Activated naive CD8-positive, alpha-beta T cell (primary cell): ENCODE results near the gene NHLH1.
A peak's percentile ranks its signal among the peaks of the same experiment; 100 is the strongest.

Source experiments
- H3K27ac Mint-ChIP-seq: one replicate; pipeline ENCODE4 v1.8.0; 2021; ENCODE audit warnings: mixed read lengths
- H3K27me3 Mint-ChIP-seq: one replicate; pipeline ENCODE4 v1.8.0; 2021; ENCODE audit warnings: mixed read lengths
- H3K36me3 Mint-ChIP-seq: one replicate; pipeline ENCODE4 v1.8.0; 2021; ENCODE audit warnings: mixed read lengths
- H3K4me1 Mint-ChIP-seq: one replicate; pipeline ENCODE4 v1.8.0; 2021; ENCODE audit warnings: low read depth, mixed read lengths
- H3K4me3 Mint-ChIP-seq: one replicate; pipeline ENCODE4 v1.8.0; 2021; ENCODE audit warnings: mild to moderate bottlenecking, mixed read lengths
- H3K9me3 Mint-ChIP-seq: one replicate; pipeline ENCODE4 v1.8.0; 2021; ENCODE audit warnings: low read depth, mixed read lengths

The NHLH1 gene

DNA sequence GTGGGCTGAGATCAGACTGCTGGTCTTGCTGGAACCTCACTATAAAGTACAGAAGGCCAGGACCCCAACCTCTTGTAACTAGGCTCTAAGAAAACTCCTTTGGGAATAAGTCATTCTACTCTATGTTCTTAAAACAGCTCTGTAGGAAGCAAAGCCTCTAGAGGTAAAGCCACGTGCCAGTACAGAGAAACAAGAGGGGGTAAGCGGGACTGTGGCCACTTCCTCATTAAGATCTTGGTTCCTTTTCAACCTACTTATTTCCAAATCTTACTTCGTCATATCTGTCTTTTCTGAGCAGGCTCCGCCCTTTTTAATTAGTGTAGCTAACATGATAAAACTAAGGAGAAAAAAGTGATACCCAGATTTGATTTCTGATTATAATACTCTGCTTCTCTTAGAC is 19.9 kb upstream of the NHLH1 start:
- H3K9me3 Mint-ChIP-seq = no peaks in the 10 kb centered on the region
- peaks cover 29% of the 10 kb centered on the region for H3K4me1 Mint-ChIP-seq
- H3K36me3 Mint-ChIP-seq = peaks cover 16% of the 10 kb centered on the region
- H3K27me3 Mint-ChIP-seq = no peaks in the 10 kb centered on the region
- H3K27ac Mint-ChIP-seq = no peak overlapping the region
- H3K4me3 Mint-ChIP-seq = no peak overlapping the region

DNA sequence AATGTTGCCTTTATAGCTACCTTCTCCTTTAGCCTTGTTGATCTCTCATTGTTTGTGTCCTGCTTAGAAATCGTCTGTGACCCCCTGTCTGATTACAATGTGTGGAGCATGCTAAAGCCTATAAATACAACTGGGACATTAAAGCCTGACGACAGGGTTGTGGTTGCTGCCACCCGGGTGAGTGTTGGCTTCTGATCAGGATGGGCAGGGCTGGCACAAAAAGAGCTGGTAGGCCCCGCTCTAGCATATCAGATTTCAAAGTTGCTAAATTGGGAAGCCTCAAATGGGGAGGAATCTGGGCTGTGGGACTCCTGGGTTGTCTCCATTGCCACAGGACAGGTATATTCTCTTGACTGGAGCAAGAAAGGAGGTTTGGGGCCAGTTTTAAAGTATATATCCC is 15.2 kb upstream of the NHLH1 start:
- peaks cover 8% of the 10 kb centered on the region for H3K4me1 Mint-ChIP-seq
- peaks cover 21% of the 10 kb centered on the region for H3K36me3 Mint-ChIP-seq
- no peak overlapping the region for H3K27ac Mint-ChIP-seq
- no peak overlapping the region for H3K4me3 Mint-ChIP-seq
- H3K27me3 Mint-ChIP-seq = no peaks in the 10 kb centered on the region
- H3K9me3 Mint-ChIP-seq = no peaks in the 10 kb centered on the region

DNA sequence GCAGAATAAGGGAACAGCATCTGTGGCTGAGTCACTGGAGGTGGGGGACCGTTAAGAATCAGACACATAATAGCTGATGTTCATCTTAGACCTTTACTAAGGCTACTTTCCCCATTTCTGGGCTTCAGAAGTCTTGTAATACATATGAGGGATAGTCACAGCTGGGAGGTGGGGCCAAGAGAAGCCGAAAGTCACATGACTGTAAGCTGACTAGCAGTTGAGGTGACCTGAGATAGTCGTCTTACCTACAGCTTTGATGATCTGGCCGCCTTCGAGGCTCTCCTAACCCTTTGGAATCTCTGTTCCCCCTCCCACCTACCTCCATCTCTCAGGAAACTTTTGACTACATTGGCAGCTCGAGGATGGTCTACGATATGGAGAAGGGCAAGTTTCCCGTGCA is 14.3 kb upstream of the NHLH1 start:
- Mint-ChIP-seq H3K27ac (no peak overlapping the region), H3K4me3 (no peak overlapping the region)

DNA sequence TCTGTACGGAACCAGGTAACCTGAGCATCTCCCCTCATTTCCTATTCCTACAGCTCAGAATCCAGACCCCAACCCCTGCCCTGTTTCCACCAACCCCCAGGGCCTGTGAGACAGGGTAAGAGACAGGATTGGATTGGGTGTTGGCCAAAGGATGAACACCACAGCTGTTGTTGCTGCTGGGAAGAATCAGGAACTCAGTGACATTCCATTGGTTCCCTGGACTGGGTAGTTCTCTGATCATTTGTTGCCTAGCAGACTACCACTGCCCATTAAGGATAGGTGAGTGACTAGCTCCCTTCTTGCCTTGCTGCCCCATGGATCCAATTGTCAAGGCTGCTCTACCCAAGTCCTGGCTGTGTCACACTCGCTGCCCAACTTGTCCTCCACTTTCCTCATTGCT is 13.6 kb upstream of the NHLH1 start:
- H3K4me1 Mint-ChIP-seq = peaks cover 1% of the 10 kb centered on the region
- no peaks in the 10 kb centered on the region for H3K27me3 Mint-ChIP-seq
- H3K9me3 Mint-ChIP-seq = no peaks in the 10 kb centered on the region
- no peak overlapping the region for H3K27ac Mint-ChIP-seq
- H3K4me3 Mint-ChIP-seq = no peak overlapping the region
- peaks cover 24% of the 10 kb centered on the region for H3K36me3 Mint-ChIP-seq

More for the DNA sequence above, 14.3 kb upstream of the NHLH1 start:
- Mint-ChIP-seq H3K27me3 (no peaks in the 10 kb centered on the region), H3K36me3 (peaks cover 18% of the 10 kb centered on the region), H3K4me1 (peaks cover 1% of the 10 kb centered on the region), H3K9me3 (no peaks in the 10 kb centered on the region)

DNA sequence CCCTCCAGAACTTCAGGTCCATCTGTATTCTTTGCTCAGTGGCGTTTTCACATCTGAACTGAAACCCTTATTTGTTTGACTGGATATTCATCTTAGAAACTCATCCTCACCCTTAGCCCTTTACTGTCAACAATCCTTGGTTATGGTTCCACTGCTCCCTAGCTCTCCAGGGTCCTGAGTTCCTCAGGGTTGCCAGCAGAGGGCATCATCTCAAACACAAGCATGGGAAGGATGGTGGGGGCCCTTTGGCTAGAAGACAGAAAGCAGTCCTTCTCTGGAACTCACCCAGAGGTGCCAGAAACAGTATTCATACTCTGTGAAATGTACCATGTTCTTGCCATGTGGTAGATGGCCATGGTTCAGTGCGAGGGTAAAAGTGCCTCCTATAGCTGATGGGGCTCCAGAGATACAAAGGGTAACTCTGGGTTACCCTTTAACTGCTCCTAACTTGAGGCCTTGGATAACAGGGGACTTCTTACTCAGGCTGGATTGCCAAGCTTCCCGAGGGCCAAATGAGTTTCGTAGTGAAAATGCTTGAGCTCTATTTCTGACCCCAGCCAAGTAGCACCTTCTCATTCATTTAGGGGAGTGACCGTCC is 12.4 kb upstream of the NHLH1 start:
- Mint-ChIP-seq H3K4me3 (no peak overlapping the region), H3K27me3 (no peaks in the 10 kb centered on the region), H3K27ac (no peak overlapping the region), H3K9me3 (no peaks in the 10 kb centered on the region), H3K4me1 (peaks cover 1% of the 10 kb centered on the region), H3K36me3 (peaks cover 25% of the 10 kb centered on the region)

DNA sequence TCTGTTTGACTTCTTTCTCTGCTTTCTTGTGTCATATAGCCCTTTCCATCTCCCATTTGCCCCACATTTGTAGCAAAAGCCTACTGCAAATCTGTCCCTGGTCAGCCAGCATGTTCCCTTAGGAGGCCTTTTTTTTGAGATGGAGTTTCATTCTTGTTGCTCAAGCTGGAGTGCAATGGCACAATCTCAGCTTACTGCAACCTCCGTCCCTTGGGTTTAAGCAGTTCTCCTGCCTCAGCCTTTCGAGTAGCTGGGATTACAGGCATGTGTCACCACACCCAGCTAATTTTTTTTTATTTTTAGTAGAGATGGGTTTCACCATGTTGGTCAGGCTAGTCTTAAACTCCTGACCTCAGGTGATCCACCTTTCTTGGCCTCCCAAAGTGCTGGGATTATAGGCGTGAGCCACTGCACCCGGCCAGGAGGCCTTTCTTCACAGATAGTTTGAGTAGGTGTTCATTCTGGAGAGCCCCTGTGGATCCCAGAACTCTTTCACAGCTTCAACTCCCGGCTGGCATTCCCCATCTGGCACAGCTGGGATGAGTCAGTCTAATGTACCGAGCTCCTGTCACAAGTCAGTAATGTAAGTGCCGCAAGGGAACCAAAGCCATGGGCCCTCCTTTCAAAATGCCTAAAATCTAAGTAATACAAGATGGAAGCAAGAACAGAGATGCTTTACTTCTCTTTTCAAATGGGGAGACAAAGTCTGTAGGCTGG is 9.4 kb upstream of the NHLH1 start:
- Mint-ChIP-seq H3K4me3 (no peak overlapping the region), H3K36me3 (peaks cover 22% of the 10 kb centered on the region)

DNA sequence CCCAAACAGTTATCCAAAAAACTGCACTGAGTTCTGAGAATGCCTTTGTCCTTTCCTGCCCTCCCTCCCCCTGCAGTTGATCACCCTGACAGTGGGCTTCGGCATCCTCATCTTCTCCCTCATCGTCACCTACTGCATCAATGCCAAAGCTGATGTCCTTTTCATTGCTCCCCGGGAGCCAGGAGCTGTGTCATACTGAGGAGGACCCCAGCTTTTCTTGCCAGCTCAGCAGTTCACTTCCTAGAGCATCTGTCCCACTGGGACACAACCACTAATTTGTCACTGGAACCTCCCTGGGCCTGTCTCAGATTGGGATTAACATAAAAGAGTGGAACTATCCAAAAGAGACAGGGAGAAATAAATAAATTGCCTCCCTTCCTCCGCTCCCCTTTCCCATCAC is 8.8 kb upstream of the NHLH1 start:
- H3K36me3 Mint-ChIP-seq = peaks cover 22% of the 10 kb centered on the region
- H3K4me1 Mint-ChIP-seq = no peaks in the 10 kb centered on the region
- no peaks in the 10 kb centered on the region for H3K27me3 Mint-ChIP-seq
- H3K9me3 Mint-ChIP-seq = no peaks in the 10 kb centered on the region
- no peak overlapping the region for H3K27ac Mint-ChIP-seq
- no peak overlapping the region for H3K4me3 Mint-ChIP-seq

More for the DNA sequence above, 9.4 kb upstream of the NHLH1 start:
- Mint-ChIP-seq H3K9me3 (no peaks in the 10 kb centered on the region), H3K27ac (peak overlapping the region; percentile 5), H3K4me1 (peaks cover 1% of the 10 kb centered on the region), H3K27me3 (no peaks in the 10 kb centered on the region)

DNA sequence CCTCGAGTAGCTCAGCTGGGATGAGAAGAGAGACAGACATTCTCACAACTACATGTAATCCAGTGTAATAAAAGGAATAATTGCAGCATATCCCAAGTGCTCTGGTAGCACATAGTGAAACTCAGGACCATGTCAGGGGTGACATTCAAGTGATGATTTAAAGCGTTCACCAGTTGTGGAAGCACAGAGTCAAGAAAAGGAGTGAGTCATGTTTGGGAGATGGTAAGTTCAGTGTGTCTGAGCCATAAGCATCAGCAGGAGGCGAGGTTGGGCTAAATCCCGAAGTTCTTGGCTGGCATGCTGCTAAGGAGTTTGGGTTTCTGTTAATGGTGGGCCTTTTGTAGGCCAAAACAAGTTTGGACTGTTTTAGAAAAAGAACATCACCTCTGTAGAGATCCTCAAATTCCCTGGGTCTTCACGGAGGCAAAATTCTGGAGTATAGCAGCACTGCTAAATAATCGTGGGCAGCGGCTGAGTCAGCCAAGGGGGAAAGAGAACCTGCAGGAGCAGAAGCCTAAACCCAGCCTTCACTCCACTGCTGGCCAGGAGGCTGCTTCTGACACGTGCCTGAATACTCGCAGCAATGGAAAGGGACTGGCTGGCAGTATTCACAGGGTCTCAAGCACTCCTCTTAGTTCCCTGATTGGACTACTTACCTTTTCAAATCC is 7.2 kb upstream of the NHLH1 start:
- H3K36me3 Mint-ChIP-seq = peaks cover 17% of the 10 kb centered on the region
- no peaks in the 10 kb centered on the region for H3K9me3 Mint-ChIP-seq
- no peak overlapping the region for H3K27ac Mint-ChIP-seq
- no peaks in the 10 kb centered on the region for H3K4me1 Mint-ChIP-seq
- H3K4me3 Mint-ChIP-seq = no peak overlapping the region
- no peaks in the 10 kb centered on the region for H3K27me3 Mint-ChIP-seq

DNA sequence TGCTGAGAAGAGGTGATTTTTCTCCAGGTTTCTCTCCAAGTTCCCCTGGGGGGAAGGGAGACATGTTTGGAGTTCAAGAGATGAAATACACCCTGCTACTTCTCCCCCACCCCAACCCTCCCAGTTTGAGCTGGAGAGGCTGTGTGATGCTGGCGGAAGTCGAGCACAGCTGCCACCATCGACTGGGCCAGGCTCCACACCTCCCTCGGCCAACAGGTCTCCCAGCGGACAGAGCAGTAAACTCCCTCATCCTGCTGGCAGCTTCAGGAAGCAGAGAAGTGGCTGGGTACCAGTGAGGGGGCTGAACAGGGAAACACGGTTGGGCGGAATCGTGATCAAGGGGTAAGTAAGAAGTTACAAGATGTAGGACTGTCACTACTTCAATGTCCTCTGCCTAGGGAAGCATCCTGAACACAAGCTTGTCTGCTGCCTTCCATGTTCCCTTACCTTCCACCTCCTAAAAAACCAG is 6.6 kb upstream of the NHLH1 start:
- H3K36me3 Mint-ChIP-seq = peaks cover 16% of the 10 kb centered on the region
- no peak overlapping the region for H3K27ac Mint-ChIP-seq
- H3K4me1 Mint-ChIP-seq = no peaks in the 10 kb centered on the region
- H3K27me3 Mint-ChIP-seq = no peaks in the 10 kb centered on the region
- no peaks in the 10 kb centered on the region for H3K9me3 Mint-ChIP-seq
- no peak overlapping the region for H3K4me3 Mint-ChIP-seq

DNA sequence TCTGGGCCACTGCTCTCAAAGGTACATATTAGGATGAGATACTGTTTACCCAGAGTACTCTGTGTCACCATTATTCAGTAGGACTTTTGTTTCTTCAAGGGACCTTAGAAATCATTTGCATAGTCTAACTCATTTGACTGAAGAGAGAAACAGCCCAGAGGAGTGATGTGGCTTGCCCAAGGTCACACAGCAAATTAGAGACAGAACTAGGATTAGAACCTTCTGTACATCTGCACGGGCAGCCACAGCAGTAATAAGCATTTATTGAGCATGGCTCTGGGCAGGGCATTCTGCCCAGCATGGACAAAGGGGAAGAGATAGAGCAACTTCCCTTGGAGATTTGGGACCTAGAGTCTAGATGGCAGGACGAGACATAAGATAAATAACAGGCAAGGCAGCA is 5.7 kb upstream of the NHLH1 start:
- no peak overlapping the region for H3K27ac Mint-ChIP-seq
- H3K27me3 Mint-ChIP-seq = no peaks in the 10 kb centered on the region

DNA sequence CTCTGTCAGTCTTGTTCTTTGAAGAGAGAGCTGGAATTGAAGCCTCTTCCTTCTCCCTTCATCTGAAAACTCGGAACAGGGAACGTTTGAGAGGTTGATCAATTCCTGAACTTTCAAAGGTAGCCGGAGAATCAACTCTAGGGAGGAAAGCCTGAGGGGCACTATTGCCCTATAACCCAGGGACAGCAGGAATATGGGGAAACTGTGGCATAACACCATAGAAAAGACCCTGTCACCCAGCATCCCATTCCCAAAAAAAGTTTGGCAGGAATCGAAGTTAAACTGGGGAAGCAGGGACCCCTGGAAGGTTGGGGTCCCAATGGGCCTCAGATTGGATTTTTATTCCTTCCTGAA is 5.1 kb upstream of the NHLH1 start:
- Mint-ChIP-seq H3K27ac (no peak overlapping the region), H3K4me3 (no peak overlapping the region), H3K4me1 (no peaks in the 10 kb centered on the region), H3K36me3 (peaks cover 13% of the 10 kb centered on the region), H3K9me3 (no peaks in the 10 kb centered on the region), H3K27me3 (no peaks in the 10 kb centered on the region)

More for the DNA sequence above, 5.7 kb upstream of the NHLH1 start:
- H3K9me3 Mint-ChIP-seq = no peaks in the 10 kb centered on the region
- no peak overlapping the region for H3K4me3 Mint-ChIP-seq
- H3K36me3 Mint-ChIP-seq = peaks cover 15% of the 10 kb centered on the region
- no peaks in the 10 kb centered on the region for H3K4me1 Mint-ChIP-seq

DNA sequence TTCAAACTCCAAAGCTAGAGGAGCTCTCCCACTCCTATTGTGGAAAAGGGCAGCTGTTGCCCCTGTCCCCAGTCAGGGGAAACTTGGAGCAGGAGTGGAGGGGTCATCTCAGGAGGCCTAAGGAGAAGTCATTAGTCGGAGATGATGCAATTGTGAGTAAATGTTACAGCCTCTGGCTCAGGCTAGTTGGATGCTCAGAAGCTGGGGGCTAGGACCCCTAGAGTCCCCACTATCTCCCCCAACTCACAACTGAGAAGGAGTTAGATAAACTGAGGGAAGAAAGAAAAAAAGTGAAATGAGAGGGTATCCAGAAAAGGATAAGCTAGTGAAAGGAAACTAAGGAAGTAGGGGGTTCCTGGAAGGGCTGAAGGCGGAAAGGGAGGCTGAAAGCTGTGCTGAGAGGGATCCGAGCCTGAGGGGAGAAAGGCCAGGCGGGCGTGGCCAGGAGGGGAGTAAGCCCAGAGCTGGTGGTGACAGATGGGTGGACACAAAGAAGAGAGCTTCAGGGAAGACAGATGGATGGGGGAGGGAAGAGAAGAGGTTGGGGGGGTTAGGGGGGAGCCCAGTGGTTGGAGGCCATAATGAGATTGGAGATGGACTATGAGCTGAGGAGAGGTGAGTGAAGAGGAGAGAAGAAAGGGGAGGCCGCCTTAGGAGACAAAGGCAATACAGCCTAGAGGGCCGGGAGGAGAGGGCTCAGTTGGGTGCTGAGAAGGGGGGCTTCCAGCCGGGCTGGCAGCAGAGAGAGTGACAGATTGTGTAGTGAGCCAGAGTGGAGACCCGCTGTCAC is 4.5 kb upstream of the NHLH1 start:
- Mint-ChIP-seq H3K27ac (no peak overlapping the region), H3K9me3 (no peaks in the 10 kb centered on the region), H3K27me3 (no peaks in the 10 kb centered on the region), H3K36me3 (peaks cover 13% of the 10 kb centered on the region), H3K4me1 (no peaks in the 10 kb centered on the region), H3K4me3 (no peak overlapping the region)

DNA sequence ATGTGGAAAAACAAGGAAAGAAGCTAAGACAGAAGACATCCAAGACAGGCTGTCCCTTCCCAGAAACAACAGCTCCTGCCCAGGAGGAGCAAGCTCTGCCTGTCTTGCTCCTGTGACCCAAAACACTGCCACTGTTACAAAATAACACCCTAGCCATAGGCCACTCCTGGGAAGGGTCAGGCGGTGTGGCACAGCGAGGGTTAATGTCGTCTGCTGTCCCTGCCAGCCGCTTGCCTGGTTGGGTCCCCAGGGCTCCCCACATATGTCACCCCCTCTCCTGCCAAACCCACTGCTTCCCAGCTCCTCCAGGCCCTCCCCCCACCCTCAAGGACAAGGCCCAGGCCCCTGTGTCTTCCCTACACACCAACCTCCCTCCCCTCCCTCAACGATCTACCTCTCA is 3.9 kb upstream of the NHLH1 start:
- Mint-ChIP-seq H3K27me3 (no peaks in the 10 kb centered on the region), H3K9me3 (no peaks in the 10 kb centered on the region), H3K4me1 (no peaks in the 10 kb centered on the region), H3K36me3 (peaks cover 9% of the 10 kb centered on the region), H3K27ac (no peak overlapping the region), H3K4me3 (no peak overlapping the region)

DNA sequence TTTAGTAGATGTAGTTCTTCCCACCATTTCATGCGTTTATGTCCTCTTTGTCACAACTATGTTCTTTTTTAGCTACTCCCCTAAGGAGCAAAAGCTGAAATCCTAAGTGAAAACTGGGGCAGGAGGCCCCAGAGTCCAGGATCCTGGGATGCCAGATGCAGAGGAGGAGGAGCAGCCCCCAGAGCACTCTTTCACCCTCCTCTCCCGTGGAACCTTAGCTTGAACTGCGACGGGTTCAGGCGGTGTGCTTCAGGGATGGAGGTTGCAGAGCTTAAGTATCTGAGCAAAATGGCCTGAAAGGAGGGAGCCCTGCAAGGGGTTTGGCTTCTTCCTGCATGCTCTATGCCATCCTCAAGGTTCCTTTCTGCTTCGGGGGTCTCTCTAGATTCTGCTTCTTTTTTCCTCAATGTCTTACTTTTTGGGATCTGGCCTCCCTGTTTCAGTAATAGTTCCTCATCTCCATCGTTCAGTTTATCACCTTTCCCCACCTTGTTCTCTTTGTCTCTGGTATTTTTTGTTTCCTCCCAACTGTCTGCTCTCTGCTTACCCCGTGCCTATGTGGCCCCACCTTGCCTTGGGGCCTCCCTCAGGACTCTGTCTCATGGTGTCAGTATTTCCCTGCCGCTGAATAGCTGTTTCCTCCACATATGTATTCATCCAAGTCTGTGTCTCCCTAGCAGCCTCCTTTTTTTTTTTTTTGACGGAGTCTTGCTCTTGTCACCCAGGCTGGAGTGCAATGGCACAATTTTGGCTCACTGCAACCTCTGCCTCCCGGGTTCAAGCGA is 2.7 kb upstream of the NHLH1 start:
- Mint-ChIP-seq H3K36me3 (peaks cover 6% of the 10 kb centered on the region), H3K4me3 (no peak overlapping the region), H3K27me3 (no peaks in the 10 kb centered on the region), H3K4me1 (no peaks in the 10 kb centered on the region), H3K9me3 (no peaks in the 10 kb centered on the region), H3K27ac (no peak overlapping the region)
